G401 (cell line): ENCODE results near the gene MC4R. TPM values are rescaled to one million over a fixed set of nuclear protein-coding genes. Genes with fewer than 3 reads are reported as not detected.
"Not testable (repeated sequence)": the region's sequence is repeated elsewhere in the genome, so short reads cannot be mapped to it uniquely, and the experiment has no call there.

Experiments
- DNase-seq: peaks from one replicate; pipeline ENCODE4 v3.0.0-alpha.2; 2015; ENCODE audit warnings: low spot score
- in situ Hi-C: cut with HindIII; loops from 2 replicates; pipeline ENCODE4 v1.10.0; 2016; ENCODE audit warnings: low sequenced_read_pairs, mixed read lengths
- total RNA-seq: library from RNA; depleted of rRNA; stranded (reverse); fragments of >200 nt; shearing (Covaris generic); gene quantifications from 2 replicates; pipeline ENCODE4 v1.2.3, GENCODE V29; 2014; rRNA removed

The MC4R gene
- total RNA-seq = not detected in 2 replicates

- in situ Hi-C loops = no loop called here
- DNase-seq = no peak
These were observed at the start of gene MC4R for GRCh38 chr18:60372596-60372995. Gene MC4R, minus strand, starts transcription at chr18:60372775. Its CDS starts 426 bp downstream, at chr18:60372349.

GRCh38 chr18:60422306-60422705 is 49.7 kb upstream of the MC4R start:
- DNase-seq, in situ Hi-C loops: not testable (repeated sequence)

GRCh38 chr18:60421356-60422118 is 49.0 kb upstream of the MC4R start:
- in situ Hi-C loops = no loop called here

GRCh38 chr18:60417946-60418345 is 45.4 kb upstream of the MC4R start:
- no peak for DNase-seq
- in situ Hi-C loops = no loop called here

More at GRCh38 chr18:60421356-60422118, 49.0 kb upstream of the MC4R start:
- DNase-seq = no peak

- in situ Hi-C loops = no loop called here
- no peak for DNase-seq
These were observed 41.5 kb upstream of the MC4R start for GRCh38 chr18:60413944-60414547.

GRCh38 chr18:60411715-60412114 is 39.1 kb upstream of the MC4R start:
- DNase-seq = no peak
- in situ Hi-C loops = no loop called here

GRCh38 chr18:60406721-60407120 is 34.1 kb upstream of the MC4R start:
- DNase-seq = no peak
- in situ Hi-C loops = no loop called here

- in situ Hi-C loops = no loop called here
- DNase-seq = no peak
These were observed 32.0 kb upstream of the MC4R start for GRCh38 chr18:60404486-60405085.

GRCh38 chr18:60401346-60401745 is 28.8 kb upstream of the MC4R start:
- no peak for DNase-seq
- in situ Hi-C loops = no loop called here

- in situ Hi-C loops = no loop called here
- DNase-seq = no peak
These were observed 19.1 kb upstream of the MC4R start for GRCh38 chr18:60391571-60392226.

GRCh38 chr18:60389314-60389713 is 16.7 kb upstream of the MC4R start:
- in situ Hi-C loops = no loop called here
- no peak for DNase-seq

GRCh38 chr18:60385693-60386092 is 13.1 kb upstream of the MC4R start:
- no peak for DNase-seq
- in situ Hi-C loops = no loop called here

GRCh38 chr18:60383893-60384292 is 11.3 kb upstream of the MC4R start:
- DNase-seq = no peak
- in situ Hi-C loops = no loop called here

- in situ Hi-C loops = no loop called here
- no peak for DNase-seq
These were observed 5.3 kb upstream of the MC4R start for GRCh38 chr18:60377778-60378469.

GRCh38 chr18:60372132-60372531 is 443 bp downstream of the MC4R start:
- DNase-seq = no peak
- in situ Hi-C loops = no loop called here

- DNase-seq = no peak
- in situ Hi-C loops = no loop called here
These were observed 14.1 kb downstream of the MC4R start for GRCh38 chr18:60358516-60358915.

GRCh38 chr18:60350941-60351340 is 21.6 kb downstream of the MC4R start:
- in situ Hi-C loops = no loop called here
- DNase-seq = no peak

GRCh38 chr18:60350150-60350549 is 22.4 kb downstream of the MC4R start:
- no peak for DNase-seq
- in situ Hi-C loops = no loop called here

- DNase-seq = no peak
- in situ Hi-C loops = no loop called here
These were observed 25.0 kb downstream of the MC4R start for GRCh38 chr18:60347526-60348045.
